Measurements from ENCODE around the gene BOC. TPM values are rescaled to one million over a fixed set of nuclear protein-coding genes. Genes with fewer than 3 reads are reported as not detected.

The BOC gene
- total and polyA plus RNA-seq, 10 donors = 1.5 to 21.9 (median 13.5) TPM

DNA sequence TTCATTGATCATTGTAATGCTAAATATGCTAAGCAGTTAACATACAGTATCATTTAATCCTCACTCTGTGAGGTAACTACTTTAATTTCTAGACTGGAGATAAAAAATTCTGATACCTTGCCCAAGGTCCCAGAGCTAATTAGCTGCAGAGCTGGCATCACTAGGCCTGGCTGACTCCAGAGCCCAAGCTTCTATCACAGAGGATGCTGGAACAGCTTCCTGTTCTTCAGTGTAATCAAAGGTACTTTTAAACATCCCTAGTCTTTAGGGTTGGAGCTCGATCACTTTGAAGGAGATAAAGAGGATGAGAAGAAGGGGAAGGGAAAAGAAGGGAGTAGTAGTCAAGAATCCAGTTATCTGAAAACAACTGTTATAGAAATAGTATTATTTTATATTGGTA is 37.1 kb upstream of the BOC start:
- Histone ChIP-seq H3K9me3 (no peaks in the 10 kb centered on the region), H3K36me3 (no peaks in the 10 kb centered on the region), H3K4me1 (no peaks in the 10 kb centered on the region), H3K27ac (no peak overlapping the region), H3K27me3 (replicated peaks in 1 of 7) (no peaks in the 10 kb centered on the region), H3K4me3 (no peak overlapping the region)
- DNase-seq = no peak
- intact Hi-C loops (cut with DNase I; ENCODE audit: low total_unique reads) = no loop called here
- whole genome bisulfite sequencing, 5 donors = 66 to 81% (median 73%) methylated on average over 1 of the region's 1 CpG
- TF ChIP-seq POLR2AphosphoS5 (IDR thresholded peaks at IDR 0.05) (no peak), POLR2A (IDR thresholded peaks at IDR 0.05) (no peak)
- TF ChIP-seq, protein P1, sequence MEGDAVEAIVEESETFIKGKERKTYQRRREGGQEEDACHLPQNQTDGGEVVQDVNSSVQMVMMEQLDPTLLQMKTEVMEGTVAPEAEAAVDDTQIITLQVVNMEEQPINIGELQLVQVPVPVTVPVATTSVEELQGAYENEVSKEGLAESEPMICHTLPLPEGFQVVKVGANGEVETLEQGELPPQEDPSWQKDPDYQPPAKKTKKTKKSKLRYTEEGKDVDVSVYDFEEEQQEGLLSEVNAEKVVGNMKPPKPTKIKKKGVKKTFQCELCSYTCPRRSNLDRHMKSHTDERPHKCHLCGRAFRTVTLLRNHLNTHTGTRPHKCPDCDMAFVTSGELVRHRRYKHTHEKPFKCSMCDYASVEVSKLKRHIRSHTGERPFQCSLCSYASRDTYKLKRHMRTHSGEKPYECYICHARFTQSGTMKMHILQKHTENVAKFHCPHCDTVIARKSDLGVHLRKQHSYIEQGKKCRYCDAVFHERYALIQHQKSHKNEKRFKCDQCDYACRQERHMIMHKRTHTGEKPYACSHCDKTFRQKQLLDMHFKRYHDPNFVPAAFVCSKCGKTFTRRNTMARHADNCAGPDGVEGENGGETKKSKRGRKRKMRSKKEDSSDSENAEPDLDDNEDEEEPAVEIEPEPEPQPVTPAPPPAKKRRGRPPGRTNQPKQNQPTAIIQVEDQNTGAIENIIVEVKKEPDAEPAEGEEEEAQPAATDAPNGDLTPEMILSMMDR (IDR thresholded peaks at IDR 0.05 in 8 of 11, conservative IDR thresholded peaks at IDR 0.05 in 3 of 11) = no peak

DNA sequence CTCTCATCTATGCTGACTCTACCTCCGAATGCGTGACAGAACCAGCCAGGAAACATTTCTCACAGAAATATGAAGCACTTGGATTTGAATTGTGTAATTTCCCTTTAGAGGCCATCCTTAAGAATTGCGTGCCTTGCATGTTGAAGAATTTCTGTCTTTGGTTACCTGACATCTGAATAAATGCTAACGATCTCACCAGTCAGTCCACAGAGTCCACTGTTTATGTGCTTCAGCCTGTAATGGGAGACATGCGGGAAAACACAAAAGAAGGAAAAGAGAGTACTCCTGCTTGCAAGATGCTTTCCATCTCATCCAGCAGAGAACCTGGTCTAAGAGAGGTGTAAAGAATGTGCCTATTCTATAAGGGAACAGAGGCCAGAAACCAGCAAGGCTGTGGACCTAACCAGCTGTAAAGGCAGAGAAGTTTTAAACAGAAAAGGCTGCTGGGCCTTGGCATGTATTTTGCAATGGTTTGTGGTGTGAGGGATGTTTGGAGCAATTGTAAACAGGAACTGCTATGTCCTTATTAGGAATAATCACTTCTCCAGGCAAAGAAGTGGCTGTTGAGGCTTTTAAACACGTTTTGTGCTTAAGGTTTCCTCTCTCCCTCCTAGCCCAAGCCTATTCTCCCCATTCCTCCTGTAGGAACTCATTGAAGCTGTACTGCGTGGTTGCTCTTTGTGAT is 36.4 kb upstream of the BOC start:
- no peak overlapping the region for H3K4me3 ChIP-seq
- TF ChIP-seq POLR2A (IDR thresholded peaks at IDR 0.05) (no peak), POLR2AphosphoS5 (IDR thresholded peaks at IDR 0.05) (no peak)
- TF ChIP-seq, protein P1 (IDR thresholded peaks at IDR 0.05 in 8 of 11, conservative IDR thresholded peaks at IDR 0.05 in 3 of 11) = no peak
- intact Hi-C loops (cut with DNase I; ENCODE audit: low total_unique reads) = no loop called here
- 49 to 66% (median 60%) methylated on average over 7 of the region's 7 CpGs for WGBS, 5 donors
- no peaks in the 10 kb centered on the region for H3K27me3 ChIP-seq (replicated peaks in 1 of 7)
- no peak overlapping the region for H3K27ac ChIP-seq
- H3K36me3 ChIP-seq = no peaks in the 10 kb centered on the region
- no peaks in the 10 kb centered on the region for H3K4me1 ChIP-seq
- no peaks in the 10 kb centered on the region for H3K9me3 ChIP-seq
- no peak for DNase-seq

DNA sequence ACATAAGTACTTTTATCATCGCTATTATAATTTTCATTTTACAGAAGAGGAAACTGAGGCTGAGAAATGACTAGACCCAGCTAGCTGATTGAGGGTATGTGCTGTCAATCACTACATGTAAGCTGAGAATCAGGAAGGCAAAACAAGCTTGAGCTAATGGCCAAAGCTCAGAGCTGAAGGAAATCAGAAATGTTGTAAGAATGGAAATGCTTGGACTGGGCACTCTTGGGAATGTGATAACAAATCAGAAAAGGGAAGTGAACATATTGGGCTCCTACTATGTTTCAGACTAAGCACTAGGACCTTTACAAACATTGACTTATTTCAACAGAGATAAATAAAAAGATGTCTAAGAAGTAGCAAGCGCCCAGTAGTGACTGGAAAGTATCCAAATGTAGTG is 33.8 kb upstream of the BOC start:
- no peaks in the 10 kb centered on the region for H3K27me3 ChIP-seq (replicated peaks in 1 of 7)
- H3K27ac ChIP-seq = no peak overlapping the region
- no peaks in the 10 kb centered on the region for H3K36me3 ChIP-seq
- no peak for DNase-seq
- WGBS, 5 donors = 83 to 95% (median 92%) methylated on average over 2 of the region's 2 CpGs
- TF ChIP-seq, protein P1 (IDR thresholded peaks at IDR 0.05 in 8 of 11, conservative IDR thresholded peaks at IDR 0.05 in 3 of 11) = no peak
- no peak for TF ChIP-seq POLR2AphosphoS5 (IDR thresholded peaks at IDR 0.05)
- intact Hi-C loops (cut with DNase I; ENCODE audit: low total_unique reads) = no loop called here
- H3K9me3 ChIP-seq = no peaks in the 10 kb centered on the region
- H3K4me3 ChIP-seq = no peak overlapping the region
- H3K4me1 ChIP-seq = no peaks in the 10 kb centered on the region

DNA sequence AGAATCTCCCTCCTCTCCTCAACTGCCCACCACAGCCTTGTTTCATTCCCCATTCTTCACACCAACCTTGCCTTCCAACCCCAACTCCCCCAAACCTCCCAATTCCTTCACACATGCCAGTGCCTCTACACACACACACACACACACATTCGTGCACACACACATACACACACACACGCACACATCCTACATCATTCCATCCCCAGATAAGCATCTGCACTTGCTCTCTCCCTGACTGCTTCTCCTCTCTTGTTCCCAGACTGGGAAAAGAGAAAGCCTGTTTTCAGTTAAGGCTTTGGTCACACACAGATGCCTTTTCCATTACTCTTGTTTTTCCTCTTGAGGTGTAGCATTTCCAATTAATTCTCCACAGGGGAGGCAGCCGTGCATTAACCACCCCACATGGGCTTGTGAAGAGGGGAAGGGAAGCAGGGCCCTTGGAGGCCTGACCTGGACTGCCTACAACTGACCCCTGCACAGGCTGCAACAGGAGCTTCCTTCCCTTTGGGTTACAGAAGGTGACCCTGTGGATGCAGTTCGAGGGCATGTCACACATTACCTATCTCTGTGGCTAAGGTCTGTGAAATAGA is 32.0 kb upstream of the BOC start:
- TF ChIP-seq, protein P1 (IDR thresholded peaks at IDR 0.05 in 8 of 11, conservative IDR thresholded peaks at IDR 0.05 in 3 of 11) = no peak
- TF ChIP-seq POLR2AphosphoS5 (IDR thresholded peaks at IDR 0.05) = no peak
- TF ChIP-seq POLR2A (IDR thresholded peaks at IDR 0.05) = no peak
- WGBS, 5 donors = 74 to 91% (median 81%) methylated on average over 4 of the region's 4 CpGs

More for the DNA sequence above, 32.0 kb upstream of the BOC start:
- Histone ChIP-seq H3K27me3 (replicated peaks in 1 of 7) (no peaks in the 10 kb centered on the region), H3K9me3 (no peaks in the 10 kb centered on the region), H3K4me1 (no peaks in the 10 kb centered on the region), H3K4me3 (no peak overlapping the region), H3K27ac (no peak overlapping the region), H3K36me3 (no peaks in the 10 kb centered on the region)
- DNase-seq = no peak
- intact Hi-C loops (cut with DNase I; ENCODE audit: low total_unique reads) = no loop called here
